ENCODE measurements around the gene SLC41A3.

SLC41A3 gene

GRCh38 chr3:126113733-126114442 lies 30.0 kb upstream of the SLC41A3 start:
- intact Hi-C loops (cut with micrococcal nuclease): no loop called here
- Mint-ChIP-seq H3K4me3 (no peak overlapping the region), H3K9me3 (no peaks in the 10 kb centered on the region), H3K27ac (no peak overlapping the region), H3K27me3 (peaks cover 1% of the 10 kb centered on the region), H3K36me3 (ENCODE audit: low read depth) (no peaks in the 10 kb centered on the region), H3K4me1 (ENCODE audit: low read depth) (no peaks in the 10 kb centered on the region)

- no peaks in the 10 kb centered on the region for H3K36me3 Mint-ChIP-seq (ENCODE audit: low read depth)
- no peaks in the 10 kb centered on the region for H3K27me3 Mint-ChIP-seq
- no peak overlapping the region for H3K4me3 Mint-ChIP-seq
- intact Hi-C loops (cut with micrococcal nuclease): no loop called here
- H3K27ac Mint-ChIP-seq: no peak overlapping the region
- no peaks in the 10 kb centered on the region for H3K9me3 Mint-ChIP-seq
- H3K4me1 Mint-ChIP-seq (ENCODE audit: low read depth): no peaks in the 10 kb centered on the region
Measured at GRCh38 chr3:126113238-126113555, 29.3 kb upstream of the SLC41A3 start.

GRCh38 chr3:126112531-126113237 lies 28.8 kb upstream of the SLC41A3 start:
- Mint-ChIP-seq H3K4me1 (ENCODE audit: low read depth) (no peaks in the 10 kb centered on the region), H3K27ac (no peak overlapping the region), H3K27me3 (no peaks in the 10 kb centered on the region), H3K36me3 (ENCODE audit: low read depth) (no peaks in the 10 kb centered on the region), H3K4me3 (no peak overlapping the region), H3K9me3 (no peaks in the 10 kb centered on the region)
- intact Hi-C loops (cut with micrococcal nuclease): no loop called here

DNA sequence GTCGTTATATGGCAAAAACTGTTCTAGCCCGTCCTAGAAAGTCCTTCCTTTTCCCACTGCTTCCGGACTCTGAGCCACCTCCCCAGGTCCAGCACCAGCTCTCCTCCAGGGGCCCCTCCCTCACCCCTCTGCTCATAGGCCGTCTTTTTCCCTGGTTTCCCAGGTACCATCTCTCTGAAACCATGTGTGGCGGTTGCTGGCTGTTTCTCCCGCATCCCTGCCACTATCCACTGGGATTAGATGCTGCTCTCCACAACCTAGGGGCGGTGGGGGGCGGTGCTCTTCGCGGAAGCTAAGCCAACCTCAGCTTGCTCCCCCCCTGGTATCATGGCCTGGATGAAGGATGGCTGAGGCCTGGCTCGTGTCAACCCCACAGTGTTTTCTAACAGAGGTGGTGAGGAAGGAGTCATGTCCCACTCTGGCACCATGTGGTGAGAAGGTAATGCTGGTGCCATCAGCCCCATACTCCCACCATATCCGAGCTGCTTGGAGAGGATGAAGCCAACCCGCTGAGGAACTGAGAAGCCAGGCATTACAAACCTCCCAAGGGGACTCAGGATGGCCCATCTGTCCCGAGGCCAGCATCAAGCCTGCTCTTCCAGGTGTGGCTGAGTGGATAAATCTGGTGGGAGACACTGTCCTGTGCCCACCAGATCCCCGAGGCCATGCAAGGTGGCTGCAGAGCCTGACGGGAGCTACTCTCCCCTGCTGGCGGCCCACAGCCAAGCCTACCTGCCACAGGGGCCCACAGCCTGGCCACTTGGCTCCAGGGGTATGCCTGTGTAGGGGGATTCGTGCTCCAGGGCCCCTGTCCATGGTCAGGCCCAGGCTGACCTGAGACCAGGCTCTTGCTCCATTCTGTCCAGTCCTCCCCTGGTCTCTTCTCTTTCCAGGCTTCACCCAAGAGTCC lies 27.9 kb upstream of the SLC41A3 start:
- Mint-ChIP-seq H3K27ac (no peak overlapping the region), H3K27me3 (no peaks in the 10 kb centered on the region), H3K4me3 (no peak overlapping the region), H3K4me1 (ENCODE audit: low read depth) (no peaks in the 10 kb centered on the region), H3K9me3 (no peaks in the 10 kb centered on the region), H3K36me3 (ENCODE audit: low read depth) (no peaks in the 10 kb centered on the region)
- intact Hi-C loops (cut with micrococcal nuclease): no loop called here

DNA sequence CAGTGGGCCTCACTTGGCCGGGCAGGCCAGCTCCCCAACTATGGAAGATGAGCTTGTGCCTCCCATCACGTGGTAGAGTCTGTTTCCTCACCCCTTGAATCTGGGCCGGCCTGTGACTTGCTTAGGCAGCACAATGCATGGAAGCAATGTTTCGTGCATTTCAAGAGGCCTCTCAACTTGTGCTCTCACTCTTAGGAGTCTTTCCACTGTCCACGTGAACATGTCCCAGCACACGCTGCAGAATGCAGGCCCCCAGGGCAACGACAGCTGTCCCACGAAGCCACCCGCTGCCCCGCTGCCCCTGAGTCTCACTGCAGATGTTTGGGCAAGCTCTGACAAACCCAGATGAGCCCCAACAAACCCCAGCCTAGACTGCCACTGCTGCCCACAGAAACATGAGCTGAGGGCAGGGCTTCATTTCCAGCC lies 27.2 kb upstream of the SLC41A3 start:
- Mint-ChIP-seq H3K4me3 (no peak overlapping the region), H3K9me3 (no peaks in the 10 kb centered on the region), H3K27ac (no peak overlapping the region), H3K4me1 (ENCODE audit: low read depth) (no peaks in the 10 kb centered on the region), H3K36me3 (ENCODE audit: low read depth) (no peaks in the 10 kb centered on the region), H3K27me3 (no peaks in the 10 kb centered on the region)
- intact Hi-C loops (cut with micrococcal nuclease): no loop called here

DNA sequence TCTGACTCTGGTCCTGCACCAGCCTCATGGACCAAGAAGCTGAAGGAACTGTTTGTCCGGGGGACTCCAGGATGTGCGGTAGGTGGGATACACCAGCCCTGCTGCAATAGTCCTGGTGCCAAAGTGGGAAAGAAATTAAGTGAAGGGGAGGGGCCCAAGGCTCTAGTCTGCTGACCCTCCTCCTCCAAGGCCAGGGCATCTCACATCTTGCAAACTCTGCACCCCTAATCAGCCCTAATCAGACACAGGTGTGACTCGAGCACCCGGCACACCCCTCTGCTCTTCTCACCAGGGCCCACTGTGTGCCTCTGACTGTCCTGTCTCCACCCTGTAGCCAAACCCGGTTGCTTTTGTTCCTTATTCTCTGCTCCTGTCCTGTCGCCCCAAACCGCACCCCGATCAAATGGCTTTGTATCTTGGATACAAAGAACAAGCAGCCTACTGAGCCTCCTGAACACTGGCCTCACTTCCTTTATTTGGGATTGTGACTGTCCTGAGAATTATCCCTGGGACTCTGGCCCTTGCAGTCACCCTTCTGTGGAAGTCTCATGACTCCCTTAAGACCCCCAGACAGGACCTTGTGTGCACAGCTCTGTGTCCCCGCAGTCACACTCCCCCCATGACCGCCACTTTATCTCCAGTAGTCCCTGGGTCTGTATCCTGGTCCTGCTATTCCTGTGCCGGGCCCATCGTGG lies 26.7 kb upstream of the SLC41A3 start:
- Mint-ChIP-seq H3K36me3 (ENCODE audit: low read depth) (no peaks in the 10 kb centered on the region), H3K27me3 (no peaks in the 10 kb centered on the region), H3K4me1 (ENCODE audit: low read depth) (no peaks in the 10 kb centered on the region), H3K9me3 (no peaks in the 10 kb centered on the region), H3K27ac (no peak overlapping the region), H3K4me3 (no peak overlapping the region)
- intact Hi-C loops (cut with micrococcal nuclease): no loop called here

DNA sequence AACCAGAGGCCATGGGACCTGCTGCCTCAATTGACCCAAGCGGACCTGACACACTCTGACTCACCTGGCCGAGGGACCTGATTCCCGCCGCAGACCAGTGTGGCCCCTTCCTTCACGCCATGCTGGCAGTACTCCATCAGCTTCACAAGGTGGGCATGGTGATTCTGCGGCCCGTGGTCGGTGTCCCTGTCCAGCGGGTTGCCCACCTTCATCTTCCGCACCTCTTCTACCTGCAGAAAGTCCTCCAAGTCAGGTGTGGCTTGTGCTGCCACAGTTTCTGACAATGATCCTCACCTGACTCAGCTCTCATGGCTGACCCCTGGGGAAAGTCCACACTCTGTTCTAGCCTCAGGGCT lies 25.9 kb upstream of the SLC41A3 start:
- no peak overlapping the region for H3K4me3 Mint-ChIP-seq
- H3K27ac Mint-ChIP-seq: no peak overlapping the region
- no peaks in the 10 kb centered on the region for H3K9me3 Mint-ChIP-seq
- no peaks in the 10 kb centered on the region for H3K4me1 Mint-ChIP-seq (ENCODE audit: low read depth)
- intact Hi-C loops (cut with micrococcal nuclease): no loop called here
- H3K36me3 Mint-ChIP-seq (ENCODE audit: low read depth): no peaks in the 10 kb centered on the region
- H3K27me3 Mint-ChIP-seq: no peaks in the 10 kb centered on the region

DNA sequence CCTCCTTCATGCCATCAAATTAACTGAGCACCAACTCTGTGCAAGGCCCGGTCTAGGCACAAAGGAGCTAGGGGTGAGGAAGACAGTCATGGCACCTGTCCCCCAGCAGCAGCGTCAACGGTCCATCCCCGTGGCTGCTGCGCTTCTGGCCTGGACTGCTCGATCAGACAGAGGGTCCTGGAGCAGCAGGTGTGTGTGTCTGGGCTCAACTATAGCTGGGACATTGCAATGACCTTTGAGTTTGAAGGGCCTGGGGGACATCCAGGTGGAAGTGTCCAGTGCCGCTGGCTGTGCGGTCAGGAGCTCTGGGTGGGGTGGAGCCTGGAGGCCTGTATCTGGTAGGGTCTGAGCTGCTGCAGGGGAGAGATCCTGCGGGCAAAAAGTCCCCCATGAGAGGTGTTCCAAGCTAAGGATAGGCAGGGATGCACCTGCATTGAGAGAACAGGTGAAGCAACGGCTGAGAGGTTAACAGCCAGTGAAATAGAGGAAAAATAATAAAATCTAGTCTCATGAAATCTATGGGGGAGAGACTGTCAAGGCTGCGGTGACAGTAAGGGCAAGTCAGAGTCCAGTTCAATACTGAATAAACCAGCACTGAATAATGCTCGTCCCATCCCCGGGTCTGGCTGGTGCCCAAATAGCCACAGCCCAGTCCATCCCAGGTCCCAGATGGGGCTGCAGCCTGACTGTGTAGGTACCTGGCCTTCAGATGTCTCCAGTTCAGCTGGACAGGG lies 25.4 kb upstream of the SLC41A3 start:
- H3K27ac Mint-ChIP-seq: no peak overlapping the region
- no peaks in the 10 kb centered on the region for H3K36me3 Mint-ChIP-seq (ENCODE audit: low read depth)
- H3K27me3 Mint-ChIP-seq: no peaks in the 10 kb centered on the region

GRCh38 chr3:126108676-126109050 lies 24.7 kb upstream of the SLC41A3 start:
- H3K4me1 Mint-ChIP-seq (ENCODE audit: low read depth): no peaks in the 10 kb centered on the region
- H3K36me3 Mint-ChIP-seq (ENCODE audit: low read depth): no peaks in the 10 kb centered on the region
- no peak overlapping the region for H3K4me3 Mint-ChIP-seq
- intact Hi-C loops (cut with micrococcal nuclease): no loop called here
- no peaks in the 10 kb centered on the region for H3K9me3 Mint-ChIP-seq
- no peak overlapping the region for H3K27ac Mint-ChIP-seq
- no peaks in the 10 kb centered on the region for H3K27me3 Mint-ChIP-seq

More for the DNA sequence above, 25.4 kb upstream of the SLC41A3 start:
- H3K9me3 Mint-ChIP-seq: no peaks in the 10 kb centered on the region
- no peak overlapping the region for H3K4me3 Mint-ChIP-seq
- H3K4me1 Mint-ChIP-seq (ENCODE audit: low read depth): no peaks in the 10 kb centered on the region
- intact Hi-C loops (cut with micrococcal nuclease): no loop called here

DNA sequence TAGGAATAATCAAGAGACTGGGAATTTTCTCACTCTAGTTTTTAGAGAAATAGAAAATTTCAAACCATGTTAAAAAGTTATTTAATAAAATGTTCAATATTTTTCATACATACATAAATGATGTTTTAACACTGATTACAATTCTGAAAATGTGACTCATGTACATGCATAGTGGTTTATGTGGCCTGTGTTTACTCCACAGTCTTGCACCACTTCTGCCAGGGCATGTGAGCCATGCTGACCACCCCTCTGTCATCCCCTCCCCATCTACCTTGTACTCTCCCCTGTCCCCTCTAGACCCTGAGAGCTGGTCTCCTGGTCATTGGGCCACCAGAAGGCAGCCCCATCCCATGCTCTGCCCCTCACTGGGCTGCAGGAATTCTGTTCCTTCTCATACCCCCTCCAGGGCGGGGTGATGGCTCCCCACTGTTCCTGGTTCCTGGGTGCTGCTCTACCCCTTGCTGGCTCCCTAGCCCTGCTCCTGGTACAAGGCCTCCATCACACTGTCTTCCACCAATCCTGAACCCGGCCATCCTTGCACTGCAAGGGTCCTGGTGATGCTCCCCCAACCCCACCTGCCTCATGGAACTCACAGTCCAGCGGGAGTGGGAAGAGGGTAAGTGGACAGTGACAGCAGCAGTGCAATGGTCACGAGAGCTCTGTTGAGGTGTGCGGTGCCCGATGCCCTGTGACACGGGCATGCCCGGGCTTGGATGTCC lies 24.2 kb upstream of the SLC41A3 start:
- Mint-ChIP-seq H3K9me3 (no peaks in the 10 kb centered on the region), H3K4me3 (no peak overlapping the region), H3K4me1 (ENCODE audit: low read depth) (no peaks in the 10 kb centered on the region), H3K36me3 (ENCODE audit: low read depth) (no peaks in the 10 kb centered on the region), H3K27me3 (no peaks in the 10 kb centered on the region), H3K27ac (no peak overlapping the region)
- intact Hi-C loops (cut with micrococcal nuclease): no loop called here

DNA sequence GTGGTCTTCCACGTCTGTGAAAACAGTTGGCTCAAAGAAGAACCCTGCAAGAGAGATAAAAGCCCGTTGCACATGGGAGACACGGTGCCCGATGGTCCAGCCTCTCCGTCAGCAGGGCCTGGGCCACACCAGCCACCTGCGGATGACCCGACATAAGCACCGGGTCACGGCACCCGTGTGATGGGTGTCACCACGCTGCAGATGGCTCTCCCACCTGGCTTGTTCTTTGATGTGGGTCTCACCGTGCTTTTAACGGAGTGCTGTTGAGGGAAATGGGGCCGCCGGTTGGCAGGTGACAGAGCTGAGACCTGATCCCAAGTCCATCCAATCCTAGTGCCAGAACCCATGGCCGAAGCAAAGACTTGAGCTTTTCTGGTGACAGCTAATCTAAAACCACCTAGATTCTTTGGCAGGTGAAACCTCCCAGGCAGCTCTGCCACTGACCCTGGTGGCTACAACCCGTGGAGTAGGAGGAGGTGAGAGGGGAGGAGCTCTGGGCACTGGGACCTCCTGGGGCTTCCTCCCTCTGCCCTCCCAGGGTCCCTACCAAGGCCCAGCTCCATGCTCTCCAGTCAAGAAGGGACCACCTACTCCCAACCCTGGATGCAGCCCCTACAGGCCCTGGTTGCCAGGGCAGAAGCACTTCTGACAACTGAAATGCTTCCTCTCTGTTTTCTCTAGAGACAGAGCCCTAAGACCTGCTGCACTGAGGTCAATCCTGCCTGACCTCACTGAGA lies 23.4 kb upstream of the SLC41A3 start:
- H3K4me1 Mint-ChIP-seq (ENCODE audit: low read depth): no peaks in the 10 kb centered on the region
- H3K27me3 Mint-ChIP-seq: no peaks in the 10 kb centered on the region
- H3K36me3 Mint-ChIP-seq (ENCODE audit: low read depth): no peaks in the 10 kb centered on the region
- intact Hi-C loops (cut with micrococcal nuclease): no loop called here
- no peaks in the 10 kb centered on the region for H3K9me3 Mint-ChIP-seq
- no peak overlapping the region for H3K4me3 Mint-ChIP-seq
- H3K27ac Mint-ChIP-seq: no peak overlapping the region

- Mint-ChIP-seq H3K36me3 (ENCODE audit: low read depth) (no peaks in the 10 kb centered on the region), H3K27ac (no peak overlapping the region)
Measured at GRCh38 chr3:126106336-126107202, 22.6 kb upstream of the SLC41A3 start.

More at GRCh38 chr3:126106336-126107202, 22.6 kb upstream of the SLC41A3 start:
- H3K4me1 Mint-ChIP-seq (ENCODE audit: low read depth): no peaks in the 10 kb centered on the region
- no peaks in the 10 kb centered on the region for H3K9me3 Mint-ChIP-seq
- intact Hi-C loops (cut with micrococcal nuclease): no loop called here
- H3K4me3 Mint-ChIP-seq: no peak overlapping the region
- no peaks in the 10 kb centered on the region for H3K27me3 Mint-ChIP-seq

All from dendritic cell treated with granulocyte-macrophage colony-stimulating factor and Interleukin-4, amounts not matched to agents 40 ng/mL and 50 ng/mL, for 4 days (primary cell).